IPS-15b (cell line): Measurements from ENCODE around the gene SMAD9.

Experiments used
- H3K27me3 ChIP-seq: one replicate; pipeline ENCODE4 v1.6.1; 2013; ENCODE audit warnings: low read length; ENCODE audit not compliant: control insufficient read depth, insufficient read depth
- H3K36me3 ChIP-seq: one replicate; pipeline ENCODE4 v1.6.1; 2013; ENCODE audit warnings: low read length; ENCODE audit not compliant: control insufficient read depth, insufficient read depth
- H3K4me1 ChIP-seq: one replicate; pipeline ENCODE4 v1.6.1; 2013; ENCODE audit warnings: mild to moderate bottlenecking, low read length; ENCODE audit not compliant: control insufficient read depth, insufficient read depth
- H3K4me3 ChIP-seq: one replicate; pipeline ENCODE4 v1.5.1; 2013; ENCODE audit warnings: low read depth, low read length
- H3K9ac ChIP-seq: one replicate; pipeline ENCODE4 v1.6.1; 2013; ENCODE audit warnings: low read depth, mild to moderate bottlenecking, low read length
- H3K9me3 ChIP-seq: one replicate; pipeline ENCODE4 v1.6.1; 2013; ENCODE audit warnings: mild to moderate bottlenecking, low read length; ENCODE audit not compliant: control insufficient read depth, insufficient read depth

SMAD9 gene

DNA sequence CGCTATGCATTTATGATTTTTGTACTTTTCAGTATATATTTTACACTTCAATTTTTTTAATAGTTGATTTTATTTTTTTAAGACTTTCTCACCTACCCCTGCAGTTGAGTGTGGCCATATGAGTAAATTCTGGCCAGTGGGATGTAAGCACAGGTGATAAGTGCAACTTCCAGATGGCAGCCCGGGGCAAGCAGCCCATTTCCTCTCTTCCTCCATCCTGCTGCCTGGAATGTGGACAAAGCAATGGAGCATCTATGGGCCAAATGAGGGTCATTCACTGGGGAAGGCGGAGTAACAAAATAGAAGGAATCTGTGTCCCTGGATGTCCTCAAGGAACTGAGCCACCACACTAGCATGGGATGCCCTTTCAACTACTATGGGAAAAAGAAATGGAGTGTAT, 88.7 kb downstream of the SMAD9 start:
- no peak overlapping the region for H3K9ac ChIP-seq
- no peaks in the 10 kb centered on the region for H3K9me3 ChIP-seq
- H3K27me3 ChIP-seq, result no peaks in the 10 kb centered on the region
- no peak overlapping the region for H3K4me3 ChIP-seq
- no peaks in the 10 kb centered on the region for H3K4me1 ChIP-seq
- H3K36me3 ChIP-seq, result no peaks in the 10 kb centered on the region

DNA sequence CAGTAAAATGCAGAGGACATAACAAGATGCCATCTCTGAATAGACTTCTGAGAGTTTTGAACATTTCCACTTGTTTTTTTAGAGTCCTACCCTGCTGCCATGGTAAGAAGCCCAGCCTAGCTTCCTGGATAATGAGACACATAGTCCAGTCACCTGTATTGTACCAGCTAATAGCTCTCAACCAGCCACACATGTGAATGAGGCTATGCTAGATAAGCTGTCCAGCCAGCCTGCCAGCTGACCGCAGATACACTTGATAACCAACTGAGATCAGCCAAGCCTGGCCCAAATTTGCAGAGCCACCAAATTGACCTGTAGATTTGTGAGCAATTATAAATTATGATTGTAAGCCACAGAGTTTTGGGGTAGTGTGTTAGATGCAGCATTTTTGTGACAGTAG, 90.3 kb downstream of the SMAD9 start:
- H3K9me3 ChIP-seq, result no peaks in the 10 kb centered on the region
- no peaks in the 10 kb centered on the region for H3K36me3 ChIP-seq
- no peak overlapping the region for H3K9ac ChIP-seq
- no peak overlapping the region for H3K4me3 ChIP-seq
- no peaks in the 10 kb centered on the region for H3K27me3 ChIP-seq
- H3K4me1 ChIP-seq, result no peaks in the 10 kb centered on the region

DNA sequence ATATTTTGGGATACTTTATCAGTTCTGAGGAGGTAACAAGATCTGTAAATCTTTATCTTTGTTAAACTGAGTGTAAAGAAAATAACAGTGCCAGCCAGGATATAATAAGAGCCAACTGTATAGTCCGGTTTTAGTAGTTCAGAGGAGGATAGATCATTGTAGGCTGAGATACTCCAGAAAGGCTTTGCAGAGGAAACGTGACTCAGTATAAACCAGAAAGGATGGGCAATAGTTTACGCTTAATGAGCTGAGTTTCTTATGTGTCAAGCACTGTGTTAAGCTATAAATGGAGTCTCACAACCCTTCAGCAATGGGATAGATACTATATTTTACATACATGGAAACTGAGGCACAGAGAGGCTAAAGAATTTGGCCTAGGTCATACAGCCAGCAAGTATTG, 97.3 kb downstream of the SMAD9 start:
- Histone ChIP-seq H3K4me1 (no peaks in the 10 kb centered on the region), H3K27me3 (no peaks in the 10 kb centered on the region), H3K4me3 (no peak overlapping the region)

DNA sequence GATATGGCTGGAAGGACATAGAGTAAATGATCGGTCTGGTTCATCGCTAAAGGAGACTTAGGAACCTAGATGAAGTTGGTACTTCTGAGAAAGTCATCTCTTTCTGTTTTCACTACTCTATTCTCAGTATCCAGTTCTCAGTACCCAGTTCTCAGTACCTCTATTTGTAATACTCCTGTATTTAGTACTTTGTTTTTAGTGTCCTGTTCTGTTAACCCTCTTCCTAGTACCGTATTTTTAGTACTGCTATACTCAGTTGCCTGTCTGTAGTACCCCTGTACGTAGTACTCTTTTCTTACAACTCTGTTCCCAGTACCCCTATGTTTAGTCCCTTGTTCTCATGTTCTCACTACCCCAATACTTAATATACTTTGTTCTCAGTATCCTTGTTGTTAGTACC, 99.8 kb downstream of the SMAD9 start:
- H3K4me3 ChIP-seq, result peak overlapping the region; percentile 71
- H3K27me3 ChIP-seq, result no peaks in the 10 kb centered on the region
- H3K9me3 ChIP-seq, result no peaks in the 10 kb centered on the region
- H3K4me1 ChIP-seq, result peaks cover 2% of the 10 kb centered on the region
- no peak overlapping the region for H3K9ac ChIP-seq
- H3K36me3 ChIP-seq, result no peaks in the 10 kb centered on the region

More for the DNA sequence above, 97.3 kb downstream of the SMAD9 start:
- no peaks in the 10 kb centered on the region for H3K36me3 ChIP-seq
- no peaks in the 10 kb centered on the region for H3K9me3 ChIP-seq
- H3K9ac ChIP-seq, result no peak overlapping the region

DNA sequence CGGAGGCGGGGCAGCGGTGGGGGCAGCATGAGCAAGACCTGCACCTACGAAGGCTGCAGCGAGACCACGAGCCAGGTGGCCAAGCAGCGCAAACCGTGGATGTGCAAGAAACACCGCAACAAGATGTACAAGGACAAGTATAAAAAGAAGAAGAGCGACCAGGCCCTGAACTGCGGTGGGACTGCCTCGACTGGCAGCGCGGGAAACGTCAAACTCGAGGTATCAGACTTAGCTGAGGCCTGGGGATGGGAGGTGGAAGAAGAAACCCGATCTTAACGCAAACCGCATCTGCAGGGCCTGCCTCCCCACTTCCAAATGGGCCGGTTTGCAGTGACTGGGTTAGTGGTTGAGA, 100.3 kb downstream of the SMAD9 start:
- peak overlapping the region; percentile 71 for H3K4me3 ChIP-seq
- H3K9me3 ChIP-seq, result no peaks in the 10 kb centered on the region
- peaks cover 2% of the 10 kb centered on the region for H3K4me1 ChIP-seq
- H3K27me3 ChIP-seq, result no peaks in the 10 kb centered on the region
- no peak overlapping the region for H3K9ac ChIP-seq
- no peaks in the 10 kb centered on the region for H3K36me3 ChIP-seq

DNA sequence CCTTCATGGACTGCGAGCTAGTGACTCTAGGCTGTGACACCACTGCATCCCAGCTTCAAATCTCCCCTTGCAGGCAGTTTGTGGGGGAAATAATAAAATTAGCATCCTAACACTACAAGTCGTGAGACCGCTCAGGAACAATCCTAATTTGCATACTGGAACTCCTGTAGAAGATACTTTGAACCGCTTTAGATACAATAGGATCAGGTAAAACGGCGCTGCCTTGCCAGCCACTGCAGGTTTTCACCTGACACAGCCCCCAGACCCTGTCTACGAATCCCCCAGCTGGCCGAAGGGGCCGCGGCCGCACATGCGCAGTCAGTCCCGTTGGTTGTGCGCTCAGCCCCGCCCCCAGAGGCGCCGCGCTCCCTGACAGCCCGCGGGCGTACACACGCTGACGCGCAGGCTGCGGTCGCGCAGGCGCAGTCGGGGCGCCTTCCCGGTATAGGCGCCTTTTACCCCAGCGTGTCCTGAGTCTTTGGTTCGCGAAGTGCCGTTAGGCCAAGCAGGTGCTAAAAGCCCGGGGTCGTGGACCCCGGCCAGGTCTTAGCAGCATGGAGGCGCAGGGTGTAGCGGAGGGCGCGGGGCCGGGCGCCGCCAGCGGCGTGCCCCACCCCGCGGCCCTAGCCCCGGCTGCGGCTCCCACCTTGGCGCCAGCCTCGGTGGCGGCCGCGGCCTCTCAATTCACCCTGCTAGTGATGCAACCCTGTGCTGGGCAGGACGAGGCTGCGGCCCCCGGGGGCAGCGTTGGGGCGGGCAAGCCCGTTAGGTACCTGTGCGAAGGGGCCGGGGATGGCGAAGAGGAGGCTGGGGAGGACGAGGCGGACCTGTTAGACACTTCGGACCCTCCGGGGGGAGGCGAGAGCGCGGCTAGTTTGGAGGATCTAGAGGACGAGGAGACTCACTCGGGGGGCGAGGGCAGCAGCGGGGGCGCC, 101.0 kb downstream of the SMAD9 start, which contains the start of gene RFXAP:
RFXAP (plus strand) TSS at position 419 of the 935 bp plus-strand sequence; CDS start at position 555, 136 bp downstream.
- peaks cover 2% of the 10 kb centered on the region for H3K4me1 ChIP-seq
- no peaks in the 10 kb centered on the region for H3K36me3 ChIP-seq
- no peaks in the 10 kb centered on the region for H3K9me3 ChIP-seq
- peak within 1 kb of the TSS; percentile 38 for H3K9ac ChIP-seq
- H3K4me3 ChIP-seq, result peak within 1 kb of the TSS; percentile 71
- no peaks in the 10 kb centered on the region for H3K27me3 ChIP-seq

DNA sequence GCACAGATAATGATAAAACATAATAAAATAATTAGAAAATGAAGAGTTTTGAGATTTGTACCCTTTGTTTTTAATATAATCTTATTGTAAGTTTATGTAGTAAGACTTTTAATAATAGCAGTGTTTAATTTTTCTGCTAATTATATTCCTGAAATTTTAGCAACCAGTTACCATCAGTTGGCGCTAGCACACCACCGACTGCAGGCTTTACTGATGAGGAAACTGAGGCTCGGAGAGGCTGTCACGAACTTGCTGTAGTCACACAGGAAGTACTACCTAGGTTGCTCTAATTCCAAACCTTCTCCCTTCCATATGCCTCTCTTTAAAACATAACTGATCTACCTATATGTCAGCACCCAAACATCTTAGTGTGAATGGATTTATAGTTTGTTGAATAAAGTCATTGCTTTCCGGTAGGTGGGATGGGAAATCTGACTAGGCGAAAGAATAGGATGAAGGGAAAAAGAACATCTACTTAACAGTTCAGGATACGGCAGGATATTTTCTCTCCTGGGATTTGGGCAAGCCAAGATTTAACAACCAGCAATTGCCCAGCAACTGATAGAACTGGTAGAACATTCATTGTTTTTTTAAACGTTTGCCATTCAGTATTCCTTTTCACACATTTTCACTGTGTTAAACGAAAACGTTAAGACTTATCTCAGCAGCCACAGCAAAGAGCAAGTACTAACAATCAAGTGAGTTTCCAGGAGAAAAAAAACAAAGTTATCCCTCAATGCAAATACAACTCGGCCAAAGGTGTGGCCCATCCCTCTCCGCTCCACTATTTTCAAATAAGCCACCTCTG, 101.8 kb downstream of the SMAD9 start:
- peaks cover 2% of the 10 kb centered on the region for H3K4me1 ChIP-seq
- H3K9ac ChIP-seq, result no peak overlapping the region
- peak overlapping the region; percentile 71 for H3K4me3 ChIP-seq
- no peaks in the 10 kb centered on the region for H3K9me3 ChIP-seq
- H3K27me3 ChIP-seq, result no peaks in the 10 kb centered on the region
- H3K36me3 ChIP-seq, result no peaks in the 10 kb centered on the region

DNA sequence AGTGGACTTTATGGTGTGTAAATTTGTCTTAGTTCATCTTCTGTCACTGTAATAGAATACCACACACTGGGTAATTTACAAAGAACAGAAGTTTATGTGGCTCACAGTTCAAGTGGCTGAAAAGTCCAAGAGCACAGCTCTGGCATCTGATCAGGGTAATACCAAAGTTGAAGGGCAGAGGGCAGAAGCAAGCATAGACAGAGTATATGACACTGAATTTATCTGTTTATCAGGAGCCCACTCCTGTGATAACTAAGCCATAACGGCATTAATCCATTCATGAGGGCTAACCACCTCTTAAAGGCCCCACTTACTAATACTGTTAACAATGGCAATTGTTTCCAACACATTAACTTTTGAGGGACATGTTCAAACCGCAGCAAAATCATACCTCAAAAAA, 105.0 kb downstream of the SMAD9 start:
- no peak overlapping the region for H3K9ac ChIP-seq
- H3K4me1 ChIP-seq, result peaks cover 2% of the 10 kb centered on the region
- H3K9me3 ChIP-seq, result no peaks in the 10 kb centered on the region
- H3K27me3 ChIP-seq, result no peaks in the 10 kb centered on the region
- H3K4me3 ChIP-seq, result no peak overlapping the region
- no peaks in the 10 kb centered on the region for H3K36me3 ChIP-seq

DNA sequence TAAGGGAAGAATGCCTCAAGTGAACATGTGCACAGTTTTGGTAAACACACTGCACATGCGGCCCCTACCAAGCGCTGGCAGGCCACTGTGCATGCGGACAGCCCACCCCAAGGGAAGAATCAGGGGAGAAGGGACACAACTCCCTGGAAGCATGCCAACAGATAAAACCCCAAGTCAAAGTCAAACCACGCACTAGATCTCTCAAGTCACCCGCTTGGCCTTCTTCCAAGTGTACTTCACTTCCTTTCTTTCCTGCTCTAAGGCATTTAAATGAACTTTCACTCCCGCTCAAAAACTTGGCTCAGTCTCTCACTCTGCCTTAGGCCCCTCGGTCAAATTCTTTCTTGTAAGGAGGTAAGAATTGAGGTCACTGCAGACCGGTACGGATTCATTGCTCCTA, 105.6 kb downstream of the SMAD9 start:
- no peak overlapping the region for H3K4me3 ChIP-seq
- no peaks in the 10 kb centered on the region for H3K27me3 ChIP-seq
- no peaks in the 10 kb centered on the region for H3K36me3 ChIP-seq
- no peaks in the 10 kb centered on the region for H3K9me3 ChIP-seq
- peaks cover 2% of the 10 kb centered on the region for H3K4me1 ChIP-seq
- H3K9ac ChIP-seq, result no peak overlapping the region

DNA sequence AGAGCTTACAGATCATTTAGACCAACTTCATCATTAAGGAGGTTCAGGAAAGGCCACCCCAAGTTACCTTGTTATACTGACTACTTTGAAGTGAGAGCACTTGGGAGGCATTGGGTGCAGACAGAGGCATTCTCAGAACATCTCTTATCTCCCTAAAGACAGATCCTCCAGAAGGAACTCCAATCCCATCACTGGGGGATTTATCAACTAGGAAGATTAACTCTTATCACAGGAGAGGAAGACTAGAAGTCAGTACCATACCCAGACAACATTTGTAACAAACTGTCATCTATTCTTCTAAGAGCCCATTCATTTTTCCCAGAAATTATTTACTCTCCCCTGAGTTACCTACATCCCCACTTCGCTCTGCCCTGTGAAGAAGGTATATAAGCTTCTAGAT, 106.8 kb downstream of the SMAD9 start:
- no peaks in the 10 kb centered on the region for H3K36me3 ChIP-seq
- peaks cover 2% of the 10 kb centered on the region for H3K4me1 ChIP-seq
- H3K9me3 ChIP-seq, result no peaks in the 10 kb centered on the region
- no peaks in the 10 kb centered on the region for H3K27me3 ChIP-seq
- H3K4me3 ChIP-seq, result no peak overlapping the region
- H3K9ac ChIP-seq, result no peak overlapping the region

DNA sequence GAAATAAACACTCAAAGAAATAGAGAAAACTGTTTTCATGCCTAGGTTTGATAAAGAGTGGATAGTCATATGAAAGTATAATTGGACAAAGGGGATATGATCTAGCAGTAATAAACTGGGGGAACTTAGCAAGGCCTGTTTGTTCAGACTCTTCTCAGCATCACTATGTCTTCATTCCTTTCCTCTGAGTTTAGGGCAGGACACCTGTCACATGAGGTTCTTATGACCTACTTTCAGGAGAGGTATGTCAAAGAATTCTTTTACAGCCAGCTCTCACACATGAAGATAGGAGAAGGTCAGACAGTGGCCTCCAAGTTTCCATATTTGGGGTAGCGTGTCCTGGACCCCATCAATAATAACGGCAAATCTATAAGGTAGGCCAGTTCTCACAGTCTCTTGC, 112.4 kb downstream of the SMAD9 start:
- Histone ChIP-seq H3K4me3 (no peak overlapping the region), H3K4me1 (no peaks in the 10 kb centered on the region), H3K36me3 (no peaks in the 10 kb centered on the region), H3K27me3 (no peaks in the 10 kb centered on the region), H3K9ac (no peak overlapping the region), H3K9me3 (no peaks in the 10 kb centered on the region)

DNA sequence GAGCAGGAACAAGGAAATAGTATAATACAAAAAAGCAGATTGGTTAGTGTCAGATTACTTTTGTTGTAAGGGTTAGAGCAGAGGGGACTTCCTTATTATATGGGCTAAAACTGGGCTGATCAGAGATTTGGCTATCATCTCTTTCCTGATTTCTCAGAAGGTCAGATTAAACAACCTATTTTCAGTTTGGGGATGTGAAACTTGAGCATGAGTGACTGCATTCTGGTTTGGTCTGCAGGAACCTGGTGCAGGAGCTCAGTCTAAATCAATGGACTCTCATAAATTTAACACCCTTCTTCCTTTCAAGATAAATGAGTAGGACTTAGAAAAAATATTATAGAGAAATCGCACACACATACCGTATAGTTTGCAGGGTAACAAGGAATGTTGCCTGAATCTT, 113.9 kb downstream of the SMAD9 start:
- Histone ChIP-seq H3K27me3 (no peaks in the 10 kb centered on the region), H3K4me3 (no peak overlapping the region)

More for the DNA sequence above, 113.9 kb downstream of the SMAD9 start:
- no peak overlapping the region for H3K9ac ChIP-seq
- no peaks in the 10 kb centered on the region for H3K4me1 ChIP-seq
- no peaks in the 10 kb centered on the region for H3K36me3 ChIP-seq
- H3K9me3 ChIP-seq, result no peaks in the 10 kb centered on the region
